Adrenal gland (tissue), 12 donors: Measurements from ENCODE around the gene MYBBP1A. TPM values are rescaled to one million over a fixed set of nuclear protein-coding genes. Genes with fewer than 3 reads are reported as not detected.
A peak's percentile ranks its signal among the peaks of the same experiment; 100 is the strongest.

Experiments
- DNase-seq, 7 donors: peaks; one replicate each; pipeline ENCODE4 v3.0.0-alpha.2; 2019 to 2020
- H3K27ac ChIP-seq, 5 donors: fragments of 200-600 bp; sonication (generic) in 4 of 5; 1 replicate in 3 of 5; 2 replicates in 2 of 5; pipeline versions ENCODE4 v1.5.1 to v1.8.0; 2016 to 2020; ENCODE audit warnings: mild to moderate bottlenecking in 1 of 5
- H3K27me3 ChIP-seq: fragments of 200-600 bp; 2 replicates; pipeline ENCODE4 v1.8.0; 2021
- H3K36me3 ChIP-seq, 2 donors: fragments of 200-600 bp; replicated peaks in 1 of 2; 1 replicate in 1 of 2; 2 replicates in 1 of 2; pipeline versions ENCODE4 v1.5.1 to v1.8.0; 2018 to 2022
- H3K4me1 ChIP-seq, 2 donors: fragments of 200-600 bp; replicated peaks in 1 of 2; 1 replicate in 1 of 2; 2 replicates in 1 of 2; pipeline versions ENCODE4 v1.5.1 to v1.8.0; 2018 to 2021
- H3K4me3 ChIP-seq, 4 donors: fragments of 200-600 bp; sonication (generic) in 3 of 4; one replicate each; pipeline ENCODE4 v1.5.1; 2016 to 2018
- H3K9me3 ChIP-seq, 3 donors: fragments of 200-600 bp; sonication (generic) in 1 of 3; replicated peaks in 1 of 3; 1 replicate in 2 of 3; 2 replicates in 1 of 3; pipeline versions ENCODE4 v1.5.1 to v1.8.0; 2016 to 2021
- CTCF ChIP-seq, 6 experiments: fragments of 450-650 bp in 4 of 6; fragments of 200-600 bp in 2 of 6; sonication (generic) in 1 of 6; IDR thresholded peaks; 1 replicate in 5 of 6; 2 replicates in 1 of 6; pipeline versions ENCODE4 v1.5.1 to v1.8.0; 2016 to 2021; ENCODE audit warnings: antibody characterized with exemption in 6 of 6, mild to moderate bottlenecking in 2 of 6, moderate library complexity in 1 of 6
- POLR2A ChIP-seq, 2 donors: fragments of 450-650 bp; IDR thresholded peaks; one replicate each; pipeline ENCODE4 v1.6.1; 2017; ENCODE audit warnings: antibody characterized with exemption in 2 of 2, mild to moderate bottlenecking in 2 of 2, moderate library complexity in 1 of 2
- WGBS, 4 donors: extraction: QIAGEN DNeasy Blood & Tissue Kit in 2 of 4; methylation state at CpG; one replicate each; pipeline versions ENCODE4 v1.1.5 to v1.1.7; 2013 to 2017; 5-methylcytosine and 5-hydroxymethylcytosine counted together
- intact Hi-C, 2 donors: fragments of 100-400 bp; cut with DNase I; formaldehyde crosslinking; loops; one replicate each; pipeline versions ENCODE4 v1.14.1 to v1.15.0; 2022 to 2023
- polyA plus RNA-seq, 3 donors: library from polyadenylated mRNA; stranded (reverse); fragments of 200-250 nt in 2 of 3; fragments of 350-450 nt in 1 of 3; fragmentation: Illumina TruSeq in 1 of 3; extraction: RNeasy Lipid Tissue Mini Kit (QIAGEN cat#74804) in 1 of 3; gene quantifications; one replicate each; pipeline ENCODE4 v1.2.3, GENCODE V29; 2013 to 2014
- total RNA-seq, 9 donors: library from RNA; depleted of rRNA in 4 of 9; stranded (reverse); fragments of >200 nt in 4 of 9; fragments of 120-200 nt in 1 of 9; fragmentation: NEBNext Ultra II Directional in 1 of 9; extraction: Animal tissue kit (Norgen Biotek cat#: 25700) in 1 of 9; gene quantifications; one replicate each; pipeline versions ENCODE4 v1.1.0 to v1.2.4, GENCODE V29; 2013 to 2023
- donor health status: healthy with polysubstance abuse.
- donor health status: Bipolar disorder and iron deficiency.
- donor health status: DM: yes; HTN: yes; CAD: no.
- donor health status: DM: no; HTN: no; CAD: no.
- donor health status: DM: no; HTN: no; CAD: no.
- donor health status: DM: yes; HTN: yes; CAD: no.

MYBBP1A gene
- total and polyA plus RNA-seq, 12 donors: 17.9 to 65.5 (median 42.4) TPM

GRCh38 chr17:4505187-4505586, 50.0 kb downstream of the MYBBP1A start:
- Histone ChIP-seq H3K27me3 (peaks cover 13% of the 10 kb centered on the region), H3K9me3 (no peaks in the 10 kb centered on the region), H3K4me3 (no peak overlapping the region), H3K4me1 (no peaks in the 10 kb centered on the region), H3K27ac (peak overlapping the region in 1 of 5 donors; percentile 55), H3K36me3 (no peaks in the 10 kb centered on the region)
- DNase-seq: peak in 1 of 7 donors; percentile 38
- no peak for TF ChIP-seq CTCF (IDR thresholded peaks at IDR 0.05)
- TF ChIP-seq POLR2A (IDR thresholded peaks at IDR 0.05): peak in 1 of 2 donors; percentile 20
- 76 to 92% (median 80%) methylated on average over 3 to 5 of the region's 5 CpGs for WGBS, 4 donors
- intact Hi-C loops: no loop called here

GRCh38 chr17:4504188-4504587, 51.0 kb downstream of the MYBBP1A start:
- intact Hi-C loops: no loop called here
- TF ChIP-seq CTCF (IDR thresholded peaks at IDR 0.05): no peak
- TF ChIP-seq POLR2A (IDR thresholded peaks at IDR 0.05): no peak
- H3K27ac ChIP-seq: no peak overlapping the region
- no peak for DNase-seq
- peaks cover 5 to 7% of the 10 kb centered on the region in 2 donors for H3K4me1 ChIP-seq
- no peaks in the 10 kb centered on the region for H3K36me3 ChIP-seq
- no peak overlapping the region for H3K4me3 ChIP-seq
- no peaks in the 10 kb centered on the region for H3K9me3 ChIP-seq
- 63 to 77% (median 67%) methylated on average over 4 to 5 of the region's 5 CpGs for WGBS, 4 donors
- H3K27me3 ChIP-seq: peaks cover 13% of the 10 kb centered on the region

GRCh38 chr17:4503283-4504025, 51.7 kb downstream of the MYBBP1A start:
- Histone ChIP-seq H3K27ac (no peak overlapping the region), H3K4me3 (no peak overlapping the region), H3K9me3 (no peaks in the 10 kb centered on the region), H3K27me3 (peaks cover 13% of the 10 kb centered on the region), H3K4me1 (peaks cover 5 to 10% of the 10 kb centered on the region in 2 donors), H3K36me3 (no peaks in the 10 kb centered on the region)
- TF ChIP-seq CTCF (IDR thresholded peaks at IDR 0.05) (no peak), POLR2A (IDR thresholded peaks at IDR 0.05) (no peak)
- 62 to 92% (median 70%) methylated on average over 2 to 4 of the region's 4 CpGs for WGBS, 4 donors
- DNase-seq: no peak
- intact Hi-C loops: no loop called here

GRCh38 chr17:4502466-4503154, 52.6 kb downstream of the MYBBP1A start:
- Histone ChIP-seq H3K4me1 (peaks cover 5 to 12% of the 10 kb centered on the region in 2 donors), H3K9me3 (no peaks in the 10 kb centered on the region), H3K27me3 (peaks cover 13% of the 10 kb centered on the region), H3K4me3 (no peak overlapping the region), H3K36me3 (no peaks in the 10 kb centered on the region), H3K27ac (no peak overlapping the region)
- TF ChIP-seq POLR2A (IDR thresholded peaks at IDR 0.05) (no peak), CTCF (IDR thresholded peaks at IDR 0.05) (no peak)
- no peak for DNase-seq
- WGBS, 4 donors: 70 to 77% (median 75%) methylated on average over 15 to 18 of the region's 18 CpGs
- intact Hi-C loops: no loop called here
